Upper lobe of left lung (tissue), 4 donors: ENCODE results near the gene DCST2.

Experiments used
- POLR2A ChIP-seq, 4 donors: fragments of 450-650 bp; IDR thresholded peaks; one replicate each; pipeline ENCODE4 v1.5.1; 2016 to 2017; ENCODE audit warnings: antibody characterized with exemption in 4 of 4, mild to moderate bottlenecking in 2 of 4
- TF ChIP-seq, protein P1 (sequence below), 6 experiments: fragments of 450-650 bp in 4 of 6; fragments of 200-600 bp in 2 of 6; sonication (generic) in 2 of 6; IDR thresholded peaks; one replicate each; pipeline ENCODE4 v1.5.1; 2016 to 2019; ENCODE audit warnings: antibody characterized with exemption in 6 of 6

DNA sequence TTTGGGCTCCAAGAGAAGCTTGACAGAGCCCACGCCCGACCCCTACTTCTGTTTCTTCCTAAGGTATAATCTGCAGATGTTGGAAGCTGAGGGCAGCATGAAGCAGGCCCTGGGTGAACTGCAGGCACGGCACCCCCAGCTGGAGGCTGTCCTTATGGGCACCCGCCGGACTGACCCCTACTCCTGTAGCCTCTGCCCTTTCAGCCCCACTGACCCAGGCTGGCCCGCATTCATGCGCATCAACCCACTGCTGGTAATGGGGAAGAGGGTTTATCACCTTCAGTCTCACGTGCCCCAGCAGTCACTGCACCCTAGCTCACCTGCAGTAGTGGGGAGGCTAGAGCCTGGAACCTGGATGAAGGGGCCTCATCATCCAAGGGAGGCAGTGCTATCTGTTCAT lies 43.3 kb downstream of the DCST2 start:
- TF ChIP-seq, protein P1, sequence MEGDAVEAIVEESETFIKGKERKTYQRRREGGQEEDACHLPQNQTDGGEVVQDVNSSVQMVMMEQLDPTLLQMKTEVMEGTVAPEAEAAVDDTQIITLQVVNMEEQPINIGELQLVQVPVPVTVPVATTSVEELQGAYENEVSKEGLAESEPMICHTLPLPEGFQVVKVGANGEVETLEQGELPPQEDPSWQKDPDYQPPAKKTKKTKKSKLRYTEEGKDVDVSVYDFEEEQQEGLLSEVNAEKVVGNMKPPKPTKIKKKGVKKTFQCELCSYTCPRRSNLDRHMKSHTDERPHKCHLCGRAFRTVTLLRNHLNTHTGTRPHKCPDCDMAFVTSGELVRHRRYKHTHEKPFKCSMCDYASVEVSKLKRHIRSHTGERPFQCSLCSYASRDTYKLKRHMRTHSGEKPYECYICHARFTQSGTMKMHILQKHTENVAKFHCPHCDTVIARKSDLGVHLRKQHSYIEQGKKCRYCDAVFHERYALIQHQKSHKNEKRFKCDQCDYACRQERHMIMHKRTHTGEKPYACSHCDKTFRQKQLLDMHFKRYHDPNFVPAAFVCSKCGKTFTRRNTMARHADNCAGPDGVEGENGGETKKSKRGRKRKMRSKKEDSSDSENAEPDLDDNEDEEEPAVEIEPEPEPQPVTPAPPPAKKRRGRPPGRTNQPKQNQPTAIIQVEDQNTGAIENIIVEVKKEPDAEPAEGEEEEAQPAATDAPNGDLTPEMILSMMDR (IDR thresholded peaks at IDR 0.05), result no peak
- no peak for TF ChIP-seq POLR2A (IDR thresholded peaks at IDR 0.05)
